Psoas muscle (tissue), 8 donors: ENCODE data around the gene TM6SF1. TPM values are rescaled to one million over a fixed set of nuclear protein-coding genes. Genes with fewer than 3 reads are reported as not detected.

Experiments used
- ATAC-seq, 4 donors: fragments of 200-7000 bp; cut with Tn5 transposase; one replicate each; pipeline ENCODE4 v1.9.1; 2020; ENCODE audit warnings: moderate library complexity in 3 of 4, mild to moderate bottlenecking in 2 of 4
- DNase-seq, 2 donors: peaks; one replicate each; pipeline ENCODE4 v3.0.0-alpha.2; 2020
- H3K27ac ChIP-seq: fragments of 200-600 bp; one replicate; pipeline ENCODE4 v1.8.0; 2022
- H3K27me3 ChIP-seq, 3 donors: fragments of 200-600 bp in 1 of 3; one replicate each; pipeline versions ENCODE4 v1.6.1 to v1.8.0; 2013 to 2022; ENCODE audit warnings: low read length in 2 of 3, mild to moderate bottlenecking in 2 of 3, moderate library complexity in 1 of 3; ENCODE audit not compliant: insufficient read depth in 3 of 3
- H3K36me3 ChIP-seq, 2 donors: fragments of 200-600 bp in 1 of 2; one replicate each; pipeline versions ENCODE4 v1.6.1 to v1.8.0; 2013 to 2022; ENCODE audit warnings: low read depth in 1 of 2, mild to moderate bottlenecking in 1 of 2, moderate library complexity in 1 of 2; ENCODE audit not compliant: insufficient read depth in 1 of 2
- H3K4me1 ChIP-seq: fragments of 200-600 bp; one replicate; pipeline ENCODE4 v1.8.0; 2022
- H3K4me3 ChIP-seq: fragments of 200-600 bp; one replicate; pipeline ENCODE4 v1.8.0; 2022; ENCODE audit warnings: mild to moderate bottlenecking
- H3K9me3 ChIP-seq: fragments of 200-600 bp; one replicate; pipeline ENCODE4 v1.8.0; 2022
- WGBS, 3 donors: extraction: QIAGEN DNeasy Blood & Tissue Kit; methylation state at CpG; one replicate each; pipeline versions ENCODE4 v1.1.6 to v1.1.7; 2013; 5-methylcytosine and 5-hydroxymethylcytosine counted together
- intact Hi-C, 2 donors: fragments of 100-400 bp; cut with DNase I; formaldehyde crosslinking; loops; one replicate each; pipeline versions ENCODE4 v1.11.0 to v1.14.2; 2022
- polyA plus RNA-seq, 3 donors: library from polyadenylated mRNA; stranded (reverse); fragments of 200-250 nt; gene quantifications; one replicate each; pipeline ENCODE4 v1.2.3, GENCODE V29; 2013
- total RNA-seq, 4 donors: library from RNA; stranded (reverse); fragmentation: NEBNext Ultra II Directional in 2 of 4; extraction: Animal tissue kit (Norgen Biotek cat#: 25700) in 2 of 4; gene quantifications; one replicate each; pipeline versions ENCODE4 v1.2.1 to v1.2.4, GENCODE V29; 2021 to 2023
- TF ChIP-seq, protein P1 (sequence below): fragments of 200-600 bp; IDR thresholded peaks from one replicate; pipeline ENCODE4 v1.8.0; 2022; ENCODE audit warnings: antibody characterized with exemption
- donor health status: healthy with polysubstance abuse.
- donor health status: DM: no; HTN: no; CAD: no; lungs with moderate emphysema.
- donor health status: Bipolar disorder and iron deficiency.
- donor health status: healthy.
- donor health status: DM: yes; HTN: yes; CAD: no.
- donor health status: DM: no; HTN: no; CAD: no.
- donor health status: DM: no; HTN: no; CAD: no.
- donor health status: DM: yes; HTN: yes; CAD: no.

The TM6SF1 gene
- total and polyA plus RNA-seq, 7 donors: 9.2 to 23.4 (median 13.8) TPM

DNA sequence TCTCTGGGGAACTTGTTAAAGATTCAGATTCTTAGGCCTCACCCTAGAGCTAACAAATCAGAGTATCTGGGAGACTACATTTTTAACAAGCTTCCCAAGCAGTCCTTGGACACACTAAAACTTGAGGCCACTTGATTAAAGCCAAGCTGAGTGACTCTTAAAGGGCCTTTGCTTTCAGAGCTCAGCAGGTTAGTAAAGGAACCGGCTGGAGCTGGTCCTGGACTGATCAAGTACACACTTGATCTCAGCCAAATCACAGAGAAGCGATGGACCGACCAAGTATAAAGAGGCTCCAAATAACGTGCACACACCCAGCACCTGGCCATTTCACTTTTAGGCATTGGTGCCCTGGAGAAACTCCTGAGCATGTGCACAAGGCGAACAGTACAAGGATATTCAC, 12.9 kb upstream of the TM6SF1 start:
- Histone ChIP-seq H3K9me3 (peaks cover 6% of the 10 kb centered on the region), H3K4me3 (no peak overlapping the region), H3K27ac (peak overlapping the region; percentile 74), H3K27me3 (no peaks in the 10 kb centered on the region), H3K36me3 (no peaks in the 10 kb centered on the region), H3K4me1 (peaks cover 21% of the 10 kb centered on the region)
- WGBS, 3 donors: 28 to 45% (median 28%) methylated on average over 5 of the region's 5 CpGs
- TF ChIP-seq, protein P1, sequence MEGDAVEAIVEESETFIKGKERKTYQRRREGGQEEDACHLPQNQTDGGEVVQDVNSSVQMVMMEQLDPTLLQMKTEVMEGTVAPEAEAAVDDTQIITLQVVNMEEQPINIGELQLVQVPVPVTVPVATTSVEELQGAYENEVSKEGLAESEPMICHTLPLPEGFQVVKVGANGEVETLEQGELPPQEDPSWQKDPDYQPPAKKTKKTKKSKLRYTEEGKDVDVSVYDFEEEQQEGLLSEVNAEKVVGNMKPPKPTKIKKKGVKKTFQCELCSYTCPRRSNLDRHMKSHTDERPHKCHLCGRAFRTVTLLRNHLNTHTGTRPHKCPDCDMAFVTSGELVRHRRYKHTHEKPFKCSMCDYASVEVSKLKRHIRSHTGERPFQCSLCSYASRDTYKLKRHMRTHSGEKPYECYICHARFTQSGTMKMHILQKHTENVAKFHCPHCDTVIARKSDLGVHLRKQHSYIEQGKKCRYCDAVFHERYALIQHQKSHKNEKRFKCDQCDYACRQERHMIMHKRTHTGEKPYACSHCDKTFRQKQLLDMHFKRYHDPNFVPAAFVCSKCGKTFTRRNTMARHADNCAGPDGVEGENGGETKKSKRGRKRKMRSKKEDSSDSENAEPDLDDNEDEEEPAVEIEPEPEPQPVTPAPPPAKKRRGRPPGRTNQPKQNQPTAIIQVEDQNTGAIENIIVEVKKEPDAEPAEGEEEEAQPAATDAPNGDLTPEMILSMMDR: no peak
- DNase-seq (no peak), ATAC-seq (peak in 3 of 4 donors; percentile 33 to 52 (median 47))
- intact Hi-C loops: no loop called here

- Histone ChIP-seq H3K27ac (no peak overlapping the region), H3K4me1 (peaks cover 37% of the 10 kb centered on the region), H3K9me3 (peaks cover 6% of the 10 kb centered on the region), H3K27me3 (no peaks in the 10 kb centered on the region), H3K4me3 (no peak overlapping the region), H3K36me3 (no peaks in the 10 kb centered on the region)
- ATAC-seq (no peak), DNase-seq (no peak)
- TF ChIP-seq, protein P1: no peak
- intact Hi-C loops: no loop called here
Observed at GRCh38 chr15:83098079-83098478, 9.4 kb upstream of the TM6SF1 start.

- Histone ChIP-seq H3K27ac (peak overlapping the region; percentile 74), H3K9me3 (peaks cover 6% of the 10 kb centered on the region), H3K27me3 (no peaks in the 10 kb centered on the region), H3K4me3 (peak overlapping the region; percentile 26), H3K4me1 (peaks cover 31% of the 10 kb centered on the region), H3K36me3 (no peaks in the 10 kb centered on the region)
- ATAC-seq: peak in 2 of 4 donors; percentile 26 to 72
- 29 to 54% (median 31%) methylated on average over 2 of the region's 2 CpGs for WGBS, 3 donors
- intact Hi-C loops: no loop called here
- no peak for DNase-seq
- TF ChIP-seq, protein P1: no peak
Observed at GRCh38 chr15:83099290-83099689, 8.2 kb upstream of the TM6SF1 start.

DNA sequence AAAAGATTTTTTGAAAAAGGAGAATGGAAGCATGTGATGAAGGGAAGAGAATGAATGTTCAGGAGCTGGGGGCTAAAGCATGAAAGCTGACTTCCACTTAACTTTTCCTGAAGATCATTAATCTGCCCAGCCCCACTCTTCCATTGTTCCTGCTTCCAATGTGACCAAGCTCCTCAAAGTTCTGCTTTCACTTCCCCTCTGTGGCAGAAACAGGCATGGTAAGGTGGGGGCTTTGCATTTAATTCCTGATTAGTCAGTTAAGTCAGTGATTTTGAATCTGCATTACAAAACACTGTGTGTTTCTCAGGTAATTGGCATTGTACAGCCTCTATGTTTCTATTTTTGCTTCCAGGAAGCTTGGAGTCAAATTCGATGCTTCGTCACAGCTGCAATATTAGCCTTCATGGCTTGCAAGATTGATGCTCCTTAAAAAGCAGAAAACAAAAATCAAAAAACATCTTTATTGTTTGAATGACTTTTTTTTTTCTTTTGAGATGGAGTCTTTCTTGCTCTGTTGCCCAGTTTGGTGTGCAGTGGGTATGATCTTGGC, 7.3 kb upstream of the TM6SF1 start:
- Histone ChIP-seq H3K9me3 (peaks cover 6% of the 10 kb centered on the region), H3K4me1 (peaks cover 23% of the 10 kb centered on the region), H3K27ac (peak overlapping the region; percentile 74), H3K27me3 (no peaks in the 10 kb centered on the region), H3K4me3 (peak overlapping the region; percentile 26), H3K36me3 (no peaks in the 10 kb centered on the region)
- intact Hi-C loops: no loop called here
- 7 to 9% (median 8%) methylated on average over 2 of the region's 2 CpGs for whole genome bisulfite sequencing, 3 donors
- ATAC-seq: peak; percentile 70 to 88 (median 78)
- no peak for DNase-seq
- TF ChIP-seq, protein P1: no peak

GRCh38 chr15:83102346-83102745, 5.1 kb upstream of the TM6SF1 start:
- Histone ChIP-seq H3K27me3 (no peaks in the 10 kb centered on the region), H3K27ac (no peak overlapping the region), H3K9me3 (peaks cover 6% of the 10 kb centered on the region), H3K36me3 (no peaks in the 10 kb centered on the region), H3K4me1 (peaks cover 26% of the 10 kb centered on the region), H3K4me3 (no peak overlapping the region)
- 58 to 67% (median 63%) methylated on average over 2 of the region's 2 CpGs for WGBS, 3 donors
- intact Hi-C loops: no loop called here
- TF ChIP-seq, protein P1: no peak
- no peak for ATAC-seq
- DNase-seq: no peak
